Measurements from ENCODE around the gene PTPRN2.
"Not testable (repeated sequence)": the region's sequence is repeated elsewhere in the genome, so short reads cannot be mapped to it uniquely, and the experiment has no call there.

PTPRN2 gene

GRCh38 chr7:158530800-158531609 is 56.6 kb downstream of the PTPRN2 start:
- peak; percentile 4 for DNase-seq

- no peak for DNase-seq
Measured at GRCh38 chr7:158529181-158530096, 58.2 kb downstream of the PTPRN2 start.

DNA sequence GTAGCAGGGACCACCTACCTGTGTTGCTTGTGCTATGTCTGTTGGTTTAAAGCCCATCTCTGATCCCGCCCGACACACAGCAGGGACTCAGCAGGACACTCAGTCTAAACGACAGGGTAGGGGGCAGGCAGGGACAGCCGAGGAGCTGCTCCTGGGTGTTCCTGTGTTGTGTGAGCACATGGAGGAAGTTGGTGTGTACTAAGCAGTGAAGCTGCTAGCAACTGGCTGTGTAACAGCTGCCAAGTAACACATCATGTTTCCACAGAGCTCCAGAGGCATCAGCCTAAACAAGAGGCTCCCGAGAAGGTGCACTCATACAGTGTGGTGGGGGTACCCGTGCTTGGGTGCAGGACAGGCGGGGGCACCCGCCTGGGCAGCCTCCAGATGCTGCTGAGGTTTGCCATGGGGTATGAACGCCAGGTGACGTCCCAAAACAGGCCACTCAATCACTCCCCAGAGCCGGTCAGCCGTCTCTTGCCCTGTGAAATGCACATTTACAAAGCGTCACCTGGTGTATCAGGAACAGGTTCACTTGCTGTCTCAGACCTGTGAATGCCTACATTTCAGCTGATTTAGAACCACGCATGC is 59.6 kb downstream of the PTPRN2 start:
- DNase-seq: no peak

GRCh38 chr7:158527495-158527894 is 60.1 kb downstream of the PTPRN2 start:
- DNase-seq: no peak

DNA sequence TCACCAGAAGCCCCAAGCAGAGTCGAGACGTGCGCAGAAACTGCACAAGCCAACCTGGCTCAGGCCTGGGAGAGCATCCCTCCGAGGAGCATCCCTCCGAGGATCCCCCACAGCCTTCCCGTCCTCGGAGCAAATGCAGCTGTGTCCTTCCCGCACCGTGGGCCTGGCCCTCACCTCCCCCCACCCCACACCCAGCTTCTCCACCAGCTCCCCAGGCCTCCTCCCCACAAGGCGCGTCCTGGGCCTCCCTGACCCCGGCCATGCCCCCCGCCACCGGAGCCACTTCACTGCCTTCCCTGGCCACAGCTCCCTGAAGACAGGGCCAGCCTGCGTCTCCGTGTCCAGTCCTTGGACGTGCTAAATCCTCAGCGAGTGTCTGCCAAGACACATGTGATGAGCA is 60.6 kb downstream of the PTPRN2 start:
- no peak for DNase-seq

DNA sequence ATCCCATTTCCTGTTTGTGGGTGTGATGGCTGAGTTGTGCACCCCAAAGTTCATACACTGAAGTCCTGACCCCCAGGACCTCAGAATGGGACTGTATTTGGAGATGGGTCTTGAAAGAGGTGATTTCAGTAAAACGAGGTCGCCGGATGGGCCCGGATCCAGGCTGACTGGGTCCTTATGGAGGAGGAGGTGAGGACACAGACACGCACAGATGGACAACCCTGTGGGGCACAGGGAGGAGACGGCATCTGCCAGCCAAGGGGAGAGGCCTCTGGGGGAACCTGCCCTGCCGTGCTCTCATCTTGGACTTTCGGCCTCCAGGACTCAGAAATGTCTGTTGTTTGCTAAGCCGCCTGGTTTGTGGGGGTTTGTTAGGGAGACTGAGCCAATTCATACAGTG is 61.1 kb downstream of the PTPRN2 start:
- DNase-seq: no peak

GRCh38 chr7:158525648-158526484 is 61.8 kb downstream of the PTPRN2 start:
- DNase-seq: no peak

- no peak for DNase-seq
Measured at GRCh38 chr7:158524749-158525635, 62.6 kb downstream of the PTPRN2 start.

- DNase-seq: not testable (repeated sequence)
Measured at GRCh38 chr7:158524286-158524685, 63.3 kb downstream of the PTPRN2 start.

GRCh38 chr7:158523877-158524276 is 63.7 kb downstream of the PTPRN2 start:
- not testable (repeated sequence) for DNase-seq

DNA sequence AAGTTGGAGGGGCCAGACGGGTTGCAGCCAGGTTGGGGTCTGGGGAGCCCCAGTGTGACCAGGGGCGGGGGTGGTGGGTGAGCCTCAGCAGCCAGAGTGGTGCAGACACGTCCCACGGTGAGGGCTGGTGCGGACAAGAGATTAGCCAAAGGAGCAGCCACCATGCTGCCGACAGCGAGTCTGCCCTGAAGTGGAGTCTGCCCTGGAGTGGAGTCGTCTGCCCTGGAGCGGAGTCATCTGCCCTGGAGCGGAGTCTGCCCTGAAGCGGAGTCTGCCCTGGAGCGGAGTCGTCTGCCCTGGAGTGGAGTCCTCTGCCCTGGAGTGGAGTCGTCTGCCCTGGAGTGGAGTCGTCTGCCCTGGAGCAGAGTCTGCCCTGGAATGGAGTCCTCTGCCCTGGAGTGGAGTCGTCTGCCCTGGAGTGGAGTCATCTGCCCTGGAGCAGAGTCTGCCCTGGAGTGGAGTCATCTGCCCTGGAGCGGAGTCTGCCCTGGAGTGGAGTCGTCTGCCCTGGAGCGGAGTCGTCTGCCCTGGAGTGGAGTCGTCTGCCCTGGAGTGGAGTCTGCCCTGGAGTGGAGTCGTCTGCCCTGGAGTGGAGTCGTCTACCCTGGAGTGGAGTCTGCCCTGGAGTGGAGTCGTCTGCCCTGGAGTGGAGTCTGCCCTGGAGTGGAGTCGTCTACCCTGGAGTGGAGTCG is 64.3 kb downstream of the PTPRN2 start:
- DNase-seq: not testable (repeated sequence)

DNA sequence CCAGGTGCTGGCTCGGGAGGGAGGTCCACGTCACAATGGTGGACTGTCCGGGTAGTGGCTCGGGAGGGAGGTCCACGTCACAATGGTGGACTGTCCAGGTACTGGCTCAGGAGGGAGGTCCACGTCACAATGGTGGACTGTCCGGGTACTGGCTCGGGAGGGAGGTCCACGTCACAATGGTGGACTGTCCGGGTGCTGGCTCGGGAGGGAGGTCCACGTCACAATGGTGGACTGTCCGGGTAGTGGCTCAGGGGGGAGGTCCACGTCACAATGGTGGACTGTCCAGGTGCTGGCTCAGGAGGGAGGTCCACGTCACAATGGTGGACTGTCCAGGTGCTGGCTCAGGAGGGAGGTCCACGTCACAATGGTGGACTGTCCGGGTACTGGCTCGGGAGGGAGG is 65.8 kb downstream of the PTPRN2 start:
- not testable (repeated sequence) for DNase-seq

DNA sequence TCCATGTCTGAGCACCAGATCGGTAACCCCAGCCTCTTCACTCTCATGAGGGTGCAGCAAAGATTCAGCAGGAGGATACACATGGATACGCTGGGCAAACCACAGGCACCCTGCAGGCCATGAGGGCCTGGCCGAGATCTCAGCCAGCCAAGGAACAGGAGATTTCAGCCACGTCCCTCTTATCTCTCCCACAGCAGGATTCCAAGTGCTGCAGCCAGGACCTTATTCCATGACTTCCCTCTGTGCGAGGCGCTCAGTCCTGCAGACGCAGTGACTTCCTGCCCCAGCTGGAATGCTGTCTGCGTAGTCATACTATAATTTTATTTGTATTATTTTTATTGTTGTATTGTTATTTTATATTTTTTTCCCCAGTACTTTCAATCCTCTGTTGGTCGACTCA is 66.8 kb downstream of the PTPRN2 start:
- no peak for DNase-seq

DNA sequence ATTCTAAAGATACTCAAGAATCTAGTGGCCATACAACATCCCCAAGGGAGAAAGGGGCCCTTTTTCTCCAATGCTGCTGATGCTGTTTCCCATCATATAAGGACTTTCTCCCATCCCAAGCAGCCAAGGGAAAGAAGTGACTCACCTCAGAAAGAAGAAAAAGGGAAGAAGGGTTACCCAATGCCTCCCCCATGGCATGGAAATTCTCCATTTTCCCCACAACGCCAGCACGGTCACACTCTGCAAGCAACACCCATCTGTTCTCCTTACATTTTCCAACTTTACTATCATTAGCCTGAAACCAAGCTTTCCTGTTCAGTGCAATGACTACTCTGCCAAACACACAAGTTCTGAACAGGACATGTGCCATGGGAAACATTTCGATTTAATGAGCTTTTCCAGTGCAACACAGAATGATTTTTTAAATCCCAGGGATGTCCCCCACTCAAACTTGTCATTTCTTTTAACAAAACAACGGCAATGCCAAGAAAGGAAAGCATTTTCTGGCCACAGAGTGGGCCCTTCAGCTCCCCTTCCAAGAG is 67.9 kb downstream of the PTPRN2 start:
- DNase-seq: no peak

GRCh38 chr7:158518980-158519632 is 68.5 kb downstream of the PTPRN2 start:
- no peak for DNase-seq

GRCh38 chr7:158517571-158517970 is 70.1 kb downstream of the PTPRN2 start:
- no peak for DNase-seq

- DNase-seq: no peak
Measured at GRCh38 chr7:158517072-158517471, 70.6 kb downstream of the PTPRN2 start.

GRCh38 chr7:158516524-158516923 is 71.1 kb downstream of the PTPRN2 start:
- no peak for DNase-seq

DNA sequence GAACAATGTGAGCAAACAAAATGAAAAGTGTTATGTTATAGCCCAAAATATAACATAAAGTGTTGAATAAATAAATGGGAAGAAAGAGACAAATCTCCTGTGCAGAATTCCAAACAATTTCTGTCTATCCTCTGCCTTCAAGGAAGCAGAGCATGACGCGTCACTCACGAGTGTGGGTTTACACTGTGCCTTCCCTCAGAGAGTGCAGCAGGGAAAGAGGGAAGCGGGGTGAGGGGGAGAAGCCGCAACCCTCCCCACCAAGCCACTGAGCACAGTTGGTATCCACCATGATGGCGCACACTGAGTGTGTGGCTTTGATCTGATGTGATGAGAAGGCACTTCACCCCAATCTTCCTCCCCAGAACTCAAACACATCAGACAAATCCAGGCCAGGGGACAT is 74.8 kb downstream of the PTPRN2 start:
- no peak for DNase-seq

GRCh38 chr7:158512042-158512441 is 75.6 kb downstream of the PTPRN2 start:
- no peak for DNase-seq
